Adrenal gland (tissue), 5 donors: ENCODE data around the gene PPP1R10.

Experiments used
- POLR2A ChIP-seq, 2 donors: fragments of 450-650 bp; IDR thresholded peaks; one replicate each; pipeline ENCODE4 v1.6.1; 2017; ENCODE audit warnings: antibody characterized with exemption in 2 of 2, mild to moderate bottlenecking in 2 of 2, moderate library complexity in 1 of 2
- TF ChIP-seq, protein P1 (sequence below), 6 experiments: fragments of 450-650 bp in 4 of 6; fragments of 200-600 bp in 2 of 6; sonication (generic) in 1 of 6; IDR thresholded peaks; 1 replicate in 5 of 6; 2 replicates in 1 of 6; pipeline versions ENCODE4 v1.5.1 to v1.8.0; 2016 to 2021; ENCODE audit warnings: antibody characterized with exemption in 6 of 6, mild to moderate bottlenecking in 2 of 6, moderate library complexity in 1 of 6
- donor health status: DM: no; HTN: no; CAD: no.

DNA sequence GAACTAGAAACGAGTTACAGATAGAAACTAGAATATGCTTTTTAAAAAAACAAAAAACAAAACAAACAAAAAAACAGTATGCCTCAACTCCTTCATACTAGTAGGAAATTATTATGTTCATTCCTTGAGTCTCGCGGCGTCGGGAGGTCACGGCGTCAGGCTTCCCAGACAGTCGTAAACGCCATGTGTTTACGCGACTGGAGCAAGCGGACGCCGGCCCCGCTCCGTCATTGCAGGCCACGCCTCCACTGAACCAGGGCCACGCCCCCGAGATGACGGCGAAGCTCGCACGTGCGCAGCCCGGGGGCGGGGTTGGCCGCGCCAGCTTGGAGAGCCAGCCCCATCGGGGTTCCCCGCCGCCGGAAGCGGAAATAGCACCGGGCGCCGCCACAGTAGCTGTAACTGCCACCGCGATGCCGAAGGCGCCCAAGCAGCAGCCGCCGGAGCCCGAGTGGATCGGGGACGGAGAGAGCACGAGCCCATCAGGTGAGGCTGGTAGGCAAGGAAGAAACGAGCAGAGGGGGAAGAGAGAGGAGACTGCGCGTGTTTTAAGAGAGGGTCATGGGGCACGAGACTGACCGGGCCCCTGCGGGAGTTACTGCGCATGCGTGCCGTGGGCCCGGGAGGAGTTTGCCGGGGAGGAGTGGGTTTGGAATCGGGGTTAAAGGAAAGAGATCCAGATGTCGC lies 45.8 kb downstream of the PPP1R10 start, which contains the start of gene ABCF1:
- TF ChIP-seq, protein P1, sequence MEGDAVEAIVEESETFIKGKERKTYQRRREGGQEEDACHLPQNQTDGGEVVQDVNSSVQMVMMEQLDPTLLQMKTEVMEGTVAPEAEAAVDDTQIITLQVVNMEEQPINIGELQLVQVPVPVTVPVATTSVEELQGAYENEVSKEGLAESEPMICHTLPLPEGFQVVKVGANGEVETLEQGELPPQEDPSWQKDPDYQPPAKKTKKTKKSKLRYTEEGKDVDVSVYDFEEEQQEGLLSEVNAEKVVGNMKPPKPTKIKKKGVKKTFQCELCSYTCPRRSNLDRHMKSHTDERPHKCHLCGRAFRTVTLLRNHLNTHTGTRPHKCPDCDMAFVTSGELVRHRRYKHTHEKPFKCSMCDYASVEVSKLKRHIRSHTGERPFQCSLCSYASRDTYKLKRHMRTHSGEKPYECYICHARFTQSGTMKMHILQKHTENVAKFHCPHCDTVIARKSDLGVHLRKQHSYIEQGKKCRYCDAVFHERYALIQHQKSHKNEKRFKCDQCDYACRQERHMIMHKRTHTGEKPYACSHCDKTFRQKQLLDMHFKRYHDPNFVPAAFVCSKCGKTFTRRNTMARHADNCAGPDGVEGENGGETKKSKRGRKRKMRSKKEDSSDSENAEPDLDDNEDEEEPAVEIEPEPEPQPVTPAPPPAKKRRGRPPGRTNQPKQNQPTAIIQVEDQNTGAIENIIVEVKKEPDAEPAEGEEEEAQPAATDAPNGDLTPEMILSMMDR (IDR thresholded peaks at IDR 0.05): no peak
- peak; percentile 69 to 91 for TF ChIP-seq POLR2A (IDR thresholded peaks at IDR 0.05)
